Ammon's horn (tissue), 1 donor: ENCODE results near the gene TMEM200C.

ENCODE experiments used
- DNase-seq: peaks from one replicate; pipeline ENCODE4 v3.0.0-alpha.2; 2016; ENCODE audit warnings: low spot score

TMEM200C gene

DNA sequence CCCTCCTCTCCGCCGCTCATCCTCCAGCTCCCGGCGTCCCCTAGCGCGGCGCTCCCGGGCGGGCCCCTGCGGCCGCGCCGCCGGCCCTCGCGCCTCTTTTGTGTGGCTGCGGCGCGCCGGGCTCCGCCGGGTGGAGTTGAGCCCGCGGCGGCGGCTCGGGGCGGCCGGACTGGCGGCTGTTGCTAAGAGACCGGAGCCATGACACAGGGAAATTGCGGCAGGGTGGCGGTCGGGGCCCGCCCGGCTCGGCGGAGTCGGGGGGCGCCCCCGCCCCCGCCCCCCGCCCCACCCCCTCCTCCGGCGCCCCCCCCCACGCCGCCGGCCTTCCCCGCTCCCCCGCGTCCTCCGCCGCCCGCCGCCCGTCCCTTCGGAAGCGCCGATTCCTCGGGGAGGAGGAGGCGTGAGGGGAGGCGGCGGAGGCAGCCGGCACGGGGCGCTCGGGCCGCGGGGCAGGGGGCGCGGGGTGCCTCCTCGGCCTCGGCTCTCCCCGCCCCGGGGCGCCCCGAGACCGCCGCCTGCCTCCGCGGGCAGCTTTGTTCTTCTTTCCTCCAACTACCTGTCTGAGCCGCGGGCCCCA is at the start of gene TMEM200C:
TSS of gene TMEM200C (minus strand) at position 224 of the 577 bp plus-strand sequence. CDS start 3,459 bp downstream, outside the sequence.
- DNase-seq, result no peak

DNA sequence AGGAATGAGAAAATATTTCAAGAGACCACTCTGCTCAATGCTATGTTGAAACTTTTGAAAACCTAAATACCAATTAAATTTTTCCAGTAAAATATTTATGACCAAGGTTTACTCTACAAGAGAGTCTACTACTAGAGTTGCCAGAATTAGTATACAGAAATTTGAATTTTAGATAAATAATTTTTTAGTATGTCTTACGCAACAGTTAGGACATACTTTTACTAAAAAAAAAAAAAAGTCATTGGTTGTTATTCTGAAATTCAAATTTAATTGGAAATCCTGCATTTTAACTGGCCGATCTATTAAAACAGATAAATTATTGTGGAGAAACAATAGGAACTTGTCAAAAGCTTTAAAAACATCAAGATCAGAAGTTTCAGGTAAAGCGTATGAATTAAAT is 49.1 kb upstream of the TMEM200C start:
- DNase-seq, result no peak

DNA sequence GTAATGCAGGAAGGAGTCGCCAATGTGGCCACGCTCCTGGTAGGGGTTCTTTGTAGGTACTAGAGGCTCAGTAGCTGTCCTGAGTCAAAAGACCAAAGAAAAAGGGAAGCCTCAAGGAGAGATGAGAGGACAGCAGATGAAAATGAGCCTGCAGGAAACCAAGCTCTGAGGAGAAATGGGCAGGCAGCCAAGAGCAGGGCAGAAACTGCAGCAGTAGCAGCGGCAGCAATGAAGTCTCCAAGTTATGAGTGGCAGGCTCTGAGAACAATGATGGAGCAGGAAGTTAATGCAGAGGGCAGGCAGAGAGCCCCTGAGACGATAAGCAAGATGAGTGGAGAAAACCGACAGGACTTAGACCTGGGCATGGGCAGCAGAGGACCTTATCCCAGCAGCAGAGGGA is 48.2 kb upstream of the TMEM200C start:
- peak; percentile 36 for DNase-seq

DNA sequence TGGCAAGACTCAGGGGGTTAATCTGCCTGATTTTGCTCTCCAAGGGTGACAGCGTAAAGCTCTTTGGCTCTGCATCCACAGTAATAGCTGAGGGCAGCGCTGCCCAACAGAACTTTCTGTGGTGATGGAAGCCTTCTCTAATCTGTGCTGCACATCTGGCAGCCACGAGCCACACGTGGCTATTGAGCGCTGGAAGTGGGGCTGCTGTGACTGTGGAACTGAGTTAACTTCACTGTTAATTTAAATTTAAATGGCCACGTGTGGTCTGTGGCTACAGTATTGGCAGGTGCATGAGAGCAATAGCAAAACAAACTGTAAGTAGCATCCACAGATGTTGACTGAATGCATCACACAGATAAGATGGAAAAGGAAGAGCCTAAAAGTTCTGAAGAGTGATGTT is 47.3 kb upstream of the TMEM200C start:
- no peak for DNase-seq

DNA sequence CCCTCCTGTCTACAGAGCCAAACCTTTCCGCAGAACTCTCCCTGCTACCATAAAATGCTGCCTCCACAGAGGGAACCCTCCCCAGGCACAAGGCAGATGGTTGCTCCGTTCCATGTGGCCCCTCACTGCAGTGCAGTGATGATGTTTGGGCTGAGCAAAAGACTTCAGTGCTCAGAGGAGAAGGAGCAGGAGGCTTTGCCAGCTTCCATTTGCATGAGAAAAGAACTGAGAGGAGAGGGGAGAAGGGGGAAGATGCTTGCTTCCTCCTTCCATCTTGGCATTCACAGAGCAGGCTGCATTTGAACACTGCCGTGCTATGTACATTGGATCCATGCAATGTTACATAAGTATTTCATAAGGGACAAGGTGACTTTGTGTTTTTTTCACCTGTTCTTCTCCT is 46.6 kb upstream of the TMEM200C start:
- DNase-seq, result peak; percentile 13

DNA sequence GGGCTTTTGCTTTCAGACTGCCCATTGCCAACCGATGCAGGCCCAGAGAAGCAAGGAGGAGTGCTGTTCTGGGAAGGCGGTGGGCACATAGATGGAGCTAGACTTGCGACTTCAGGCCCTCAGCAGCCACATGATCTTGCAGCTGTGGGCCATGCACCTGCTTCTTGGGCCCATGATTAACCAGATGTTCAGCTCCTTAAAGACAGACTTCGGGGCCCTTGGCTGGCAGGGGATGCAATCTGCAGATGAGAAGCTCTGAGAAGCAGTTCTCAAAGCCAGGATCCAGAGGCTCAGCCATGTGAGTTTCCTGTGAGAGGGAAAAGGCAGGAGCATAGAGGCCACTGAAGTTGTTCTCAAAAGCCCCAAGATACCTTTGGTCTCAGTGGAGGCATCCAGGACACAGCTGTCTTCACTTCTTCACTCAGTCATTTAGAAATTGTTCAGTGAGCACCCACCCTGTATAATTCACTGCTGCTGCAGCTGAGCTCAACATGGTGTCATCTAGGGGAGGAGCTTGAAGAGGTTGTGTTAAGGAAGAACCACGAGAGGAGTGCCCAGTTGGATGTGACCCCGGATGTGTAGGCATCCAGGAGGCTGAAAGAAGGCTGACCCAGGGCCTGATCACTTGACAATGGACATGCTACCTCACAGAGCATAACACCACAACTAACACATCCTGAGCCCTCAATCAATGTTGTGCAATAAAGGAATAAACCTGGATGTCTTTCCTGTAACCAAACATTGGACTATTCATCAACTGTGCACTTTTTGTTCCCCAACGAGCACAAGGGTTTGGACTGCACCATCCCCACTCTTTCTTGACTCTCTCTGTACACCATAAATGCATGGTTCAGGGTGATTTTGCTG is 44.7 kb upstream of the TMEM200C start:
- no peak for DNase-seq

DNA sequence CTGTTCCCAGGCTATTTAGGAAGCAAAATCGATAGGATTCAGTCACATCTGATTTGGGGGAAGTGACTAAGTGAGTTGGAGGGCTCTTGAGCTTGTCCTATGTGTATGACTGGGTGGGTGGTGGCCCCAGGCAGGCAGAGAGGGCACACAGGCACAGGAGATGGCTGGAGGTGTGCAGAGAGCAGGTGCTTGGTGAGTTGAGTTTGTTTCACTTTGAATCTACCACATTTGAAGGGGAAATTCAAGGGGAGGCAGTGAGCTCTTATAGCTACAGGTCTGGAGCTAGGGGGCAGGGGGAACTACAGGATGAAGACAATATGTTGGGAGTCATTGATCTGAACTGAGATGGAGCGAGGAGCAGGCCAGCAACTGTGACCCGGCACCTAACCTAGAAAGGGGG is 42.5 kb upstream of the TMEM200C start:
- DNase-seq, result no peak

DNA sequence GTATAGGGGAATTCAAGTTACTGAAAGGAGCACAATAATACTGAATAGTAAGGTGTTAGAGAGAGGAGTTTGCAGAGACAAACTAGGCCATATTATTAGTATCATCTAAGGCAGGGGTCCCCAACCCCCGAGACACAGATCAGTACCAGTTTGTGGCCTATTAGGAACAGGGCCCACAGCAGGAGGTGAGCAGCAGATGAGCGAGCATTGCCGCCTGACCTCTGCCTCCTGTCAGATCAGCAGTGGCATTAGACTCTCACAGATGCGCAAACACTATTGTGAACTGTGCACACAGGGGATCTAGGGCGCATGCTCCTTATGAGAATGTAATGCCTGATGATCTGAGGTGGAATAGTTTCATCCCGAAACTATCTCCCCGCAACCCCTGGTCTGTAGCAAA is 41.8 kb upstream of the TMEM200C start:
- DNase-seq, result no peak

DNA sequence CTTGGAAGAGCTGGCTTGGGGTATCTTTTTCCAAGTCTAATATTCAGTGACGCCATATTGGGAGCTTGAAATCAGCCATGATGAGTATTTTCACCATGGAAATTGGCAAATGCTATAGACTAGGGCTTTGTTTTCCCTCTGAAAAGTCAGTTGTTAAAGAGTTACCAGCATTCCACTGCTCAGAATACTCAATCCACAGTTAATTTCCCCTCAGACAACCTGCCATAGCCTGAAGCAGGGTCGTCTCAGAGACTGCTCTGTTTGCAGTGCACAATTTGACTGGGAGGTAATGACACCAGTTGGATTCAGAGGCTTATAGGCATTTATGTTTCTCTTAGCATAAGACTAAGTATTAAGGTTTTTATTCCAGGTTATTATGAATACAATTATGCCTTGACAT is 35.5 kb upstream of the TMEM200C start:
- no peak for DNase-seq

DNA sequence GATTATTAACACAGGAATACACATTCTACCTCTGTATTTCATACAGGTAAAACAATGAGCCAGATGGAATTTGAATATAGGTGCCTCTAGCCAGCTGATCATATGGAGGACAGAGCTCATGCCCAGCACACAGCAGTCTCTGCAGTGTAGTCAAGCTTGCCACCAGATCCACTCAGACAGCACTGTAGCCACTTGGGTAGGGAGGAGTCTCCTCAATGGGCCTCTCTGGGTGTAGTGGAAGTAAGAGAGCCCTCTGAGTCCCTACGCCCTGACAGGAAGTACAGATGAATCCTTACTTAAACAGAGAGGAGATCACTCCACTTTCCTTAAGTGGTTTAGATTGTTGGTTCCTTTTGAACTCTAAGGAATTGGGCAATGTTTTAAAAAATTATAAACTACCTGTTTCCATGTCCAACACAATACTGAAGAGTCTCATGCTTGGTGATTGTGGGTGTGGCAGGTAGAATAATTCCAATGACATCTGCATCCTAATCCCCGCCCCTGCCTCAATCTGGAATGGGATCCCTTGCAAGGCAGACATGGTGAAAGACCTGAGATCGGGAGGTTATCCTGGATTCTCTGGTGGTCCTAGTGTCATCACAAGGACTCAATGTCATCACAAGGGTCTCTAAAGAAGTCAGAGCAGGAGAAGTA is 23.0 kb upstream of the TMEM200C start:
- no peak for DNase-seq

DNA sequence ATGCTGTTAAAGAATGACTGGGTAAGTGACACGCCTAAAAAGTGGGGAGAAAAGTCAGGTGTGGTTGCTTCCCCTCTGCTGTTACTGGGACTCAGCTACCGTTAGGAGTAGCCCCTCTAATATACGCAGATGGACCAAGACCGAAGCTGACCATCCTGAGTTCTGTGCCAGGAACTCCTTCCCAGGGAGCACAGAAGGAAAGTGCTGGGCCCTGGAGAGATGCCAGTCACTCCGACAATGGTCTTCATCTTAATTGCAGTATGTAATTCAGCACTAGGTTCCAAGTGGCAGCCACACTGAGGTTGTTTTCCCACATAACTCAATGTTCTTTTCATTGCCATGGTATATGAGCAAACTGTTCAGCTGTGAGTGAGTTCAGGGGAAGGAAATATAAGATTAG is 19.6 kb upstream of the TMEM200C start:
- no peak for DNase-seq

DNA sequence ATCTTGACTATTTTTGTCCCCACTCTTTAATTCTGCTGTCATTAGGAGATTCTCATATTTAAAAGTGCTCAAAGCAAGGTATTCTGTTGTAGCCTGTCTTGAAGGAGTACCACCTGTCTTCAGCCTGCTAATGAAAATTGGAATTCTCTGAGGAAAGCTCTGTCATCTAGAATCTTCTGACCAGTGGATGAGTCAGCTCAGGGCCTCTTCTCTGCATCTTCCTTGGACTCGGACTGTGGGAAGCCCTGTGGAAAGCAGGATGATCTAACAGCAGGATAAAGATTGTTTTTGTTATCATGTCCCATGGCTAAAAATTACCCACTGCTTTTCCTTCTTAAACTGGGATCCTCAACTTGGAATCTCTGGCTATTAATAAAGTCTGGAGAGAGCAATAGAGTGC is 18.7 kb upstream of the TMEM200C start:
- no peak for DNase-seq

DNA sequence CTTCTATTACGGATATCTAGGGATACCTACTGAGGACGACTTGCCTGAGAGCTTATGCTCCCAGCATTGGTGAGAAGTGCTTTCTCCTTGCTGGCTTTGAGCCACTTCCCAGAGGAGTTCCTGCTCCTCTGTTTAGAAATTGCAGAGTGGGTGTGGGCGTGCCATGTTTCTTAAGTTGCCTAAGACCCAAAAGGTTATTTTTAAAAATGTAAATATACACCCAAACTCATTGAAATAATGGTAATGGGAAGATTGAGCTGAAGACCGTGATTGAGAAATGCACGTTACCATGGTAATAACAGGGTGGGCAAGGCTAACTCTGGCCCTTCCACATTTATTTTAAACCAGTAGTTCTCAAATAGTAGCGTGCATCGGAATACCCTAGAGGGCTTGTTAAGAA is 17.2 kb upstream of the TMEM200C start:
- no peak for DNase-seq

DNA sequence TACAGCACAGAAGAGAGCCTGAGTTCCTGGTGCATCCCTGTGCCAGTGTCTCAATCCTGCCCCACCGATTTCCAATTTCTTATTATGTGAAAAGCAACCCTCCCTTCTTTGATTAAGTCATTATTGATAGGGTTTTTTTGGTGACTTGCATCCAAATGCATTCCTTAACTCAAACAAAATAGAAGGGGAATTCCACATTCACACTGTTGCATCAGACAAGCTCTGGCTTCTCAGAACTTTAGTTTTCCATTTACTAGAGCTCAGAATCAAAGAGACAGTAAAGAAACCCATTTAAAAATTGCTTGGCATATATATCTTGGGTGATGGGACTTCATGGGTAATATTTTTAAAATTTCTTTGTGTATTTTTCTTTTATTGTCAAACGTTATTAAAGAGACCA is 13.8 kb upstream of the TMEM200C start:
- DNase-seq, result no peak

DNA sequence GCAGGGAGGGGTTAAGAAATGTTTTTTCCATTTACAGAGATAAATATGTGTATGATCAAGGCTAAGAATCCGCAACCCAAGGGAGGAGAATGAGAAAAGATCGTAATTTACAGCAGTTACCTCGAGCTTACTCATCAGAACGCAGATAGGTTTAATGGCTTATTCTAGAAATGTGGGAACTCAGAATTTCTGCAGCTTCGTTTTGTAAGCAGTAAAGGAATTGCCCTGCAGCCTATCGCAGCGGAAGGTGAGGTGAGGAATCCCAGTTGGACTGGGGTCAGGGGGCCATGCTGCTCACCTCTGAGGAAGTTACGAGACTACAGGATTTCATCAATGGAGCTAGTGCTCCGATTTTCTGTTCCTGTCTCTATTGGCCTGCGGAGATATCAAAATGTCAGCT is 8.1 kb upstream of the TMEM200C start:
- no peak for DNase-seq

DNA sequence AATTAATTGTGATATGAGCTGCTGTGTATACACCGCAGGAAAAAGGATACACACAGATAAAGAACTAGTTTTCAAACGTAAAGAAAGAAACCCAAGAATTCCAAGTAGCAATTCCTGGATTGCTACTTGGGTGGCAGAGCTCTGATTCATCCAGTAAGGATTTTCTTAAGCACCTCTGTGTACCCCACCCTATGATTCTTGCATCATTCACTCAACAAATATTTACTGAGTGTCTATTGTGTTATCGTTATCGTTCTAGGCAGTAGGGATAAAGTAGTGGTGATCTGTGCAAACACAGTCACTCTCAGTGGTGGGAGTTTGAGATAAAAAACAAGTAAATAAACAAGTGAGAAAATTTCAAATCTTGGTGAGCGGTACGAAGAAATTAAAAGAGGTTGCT is 4.9 kb upstream of the TMEM200C start:
- DNase-seq, result no peak

DNA sequence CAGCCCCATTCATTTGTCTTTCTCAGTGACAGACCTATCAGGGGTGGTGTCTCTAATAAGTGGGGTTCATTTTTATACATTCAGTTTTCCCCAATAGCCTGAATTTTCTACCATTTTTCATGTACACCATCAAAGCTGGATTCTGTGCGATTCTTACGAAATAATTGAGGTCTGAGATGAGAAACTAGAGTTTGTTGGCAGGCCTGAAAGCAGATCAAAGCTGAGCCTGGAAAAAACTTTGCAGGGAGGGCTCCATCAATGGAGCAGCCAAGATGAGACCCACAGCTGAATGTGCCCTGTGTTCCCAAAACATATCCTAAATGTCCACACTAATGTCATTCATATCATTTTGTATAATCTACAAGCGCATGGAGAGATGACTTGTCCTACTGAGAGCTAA is 4.5 kb upstream of the TMEM200C start:
- DNase-seq, result no peak

DNA sequence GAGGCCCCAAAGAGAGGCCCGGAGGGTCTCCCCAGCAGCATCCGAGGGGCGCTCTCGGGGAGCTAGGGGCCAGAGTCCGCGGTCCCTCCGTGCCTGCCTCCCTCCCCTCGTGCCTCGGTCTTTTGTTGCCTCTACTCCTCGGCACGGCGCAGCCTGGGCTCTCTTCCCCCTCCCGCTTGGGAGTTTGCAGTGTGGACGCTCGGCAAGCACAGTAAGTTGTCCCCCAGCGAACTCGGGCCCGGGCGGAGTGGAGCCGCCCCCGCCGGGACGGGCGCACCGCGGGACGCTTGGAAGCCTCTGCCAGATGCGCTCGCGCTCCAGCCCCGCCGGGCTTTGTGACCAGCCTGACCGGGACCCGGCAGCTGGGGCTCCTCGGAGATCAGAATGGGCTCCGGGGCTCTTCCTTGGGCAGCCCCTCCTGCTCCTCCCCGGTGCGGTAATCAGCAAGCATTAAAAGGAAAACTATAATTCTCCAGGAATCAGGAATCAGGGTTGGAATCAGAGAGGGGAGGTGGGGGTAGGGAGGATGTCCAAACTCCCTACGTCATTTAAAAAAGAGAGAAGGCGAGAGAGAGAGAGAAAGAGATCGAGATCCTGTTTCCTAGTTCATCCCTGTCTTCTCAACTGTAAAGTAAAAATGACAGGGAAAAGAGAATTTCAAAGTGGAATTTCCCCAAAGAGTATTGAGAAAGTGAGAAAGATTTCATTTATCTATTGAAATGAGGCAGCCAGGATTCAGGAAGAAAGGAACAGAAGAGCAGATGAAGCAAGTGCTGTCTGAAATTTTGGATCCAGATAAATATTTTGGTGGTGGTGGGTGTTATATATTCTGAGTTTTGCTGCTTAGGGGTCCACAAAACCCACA is 786 bp upstream of the TMEM200C start:
- DNase-seq, result peak; percentile 26

DNA sequence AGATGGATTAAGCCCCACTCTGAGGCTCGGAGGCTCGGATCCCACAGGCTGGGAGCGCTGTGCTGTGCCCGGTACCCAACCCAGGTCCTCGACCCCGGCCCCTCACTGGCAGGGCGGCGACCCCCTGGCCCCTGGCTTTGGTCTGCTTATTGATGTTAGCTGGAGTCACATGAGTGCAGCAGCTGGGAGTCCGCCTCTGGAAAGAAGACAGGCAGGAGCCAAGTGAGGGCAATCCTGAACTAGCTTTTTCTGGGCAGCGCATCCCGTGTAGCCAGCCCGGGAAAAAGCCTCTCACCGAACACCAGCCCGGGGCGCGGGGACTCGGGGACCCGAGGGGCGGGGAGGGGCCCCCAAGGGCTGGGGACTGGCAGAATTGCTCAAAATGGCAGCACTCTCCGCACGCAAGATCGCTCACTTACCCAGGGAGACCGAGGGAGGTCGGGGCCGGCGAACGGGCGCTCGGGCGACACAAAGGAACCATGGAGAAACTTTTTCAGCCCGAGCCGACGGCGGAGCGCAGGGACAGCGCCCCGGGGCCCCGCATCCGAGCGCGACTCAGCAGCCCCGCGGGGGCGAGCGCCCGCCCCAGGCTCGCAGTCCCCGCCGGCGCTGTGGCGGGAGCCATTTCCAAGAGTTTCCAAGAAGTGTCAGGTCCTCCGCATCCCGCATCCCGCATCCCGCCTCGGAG is 567 bp downstream of the TMEM200C start:
- no peak for DNase-seq

DNA sequence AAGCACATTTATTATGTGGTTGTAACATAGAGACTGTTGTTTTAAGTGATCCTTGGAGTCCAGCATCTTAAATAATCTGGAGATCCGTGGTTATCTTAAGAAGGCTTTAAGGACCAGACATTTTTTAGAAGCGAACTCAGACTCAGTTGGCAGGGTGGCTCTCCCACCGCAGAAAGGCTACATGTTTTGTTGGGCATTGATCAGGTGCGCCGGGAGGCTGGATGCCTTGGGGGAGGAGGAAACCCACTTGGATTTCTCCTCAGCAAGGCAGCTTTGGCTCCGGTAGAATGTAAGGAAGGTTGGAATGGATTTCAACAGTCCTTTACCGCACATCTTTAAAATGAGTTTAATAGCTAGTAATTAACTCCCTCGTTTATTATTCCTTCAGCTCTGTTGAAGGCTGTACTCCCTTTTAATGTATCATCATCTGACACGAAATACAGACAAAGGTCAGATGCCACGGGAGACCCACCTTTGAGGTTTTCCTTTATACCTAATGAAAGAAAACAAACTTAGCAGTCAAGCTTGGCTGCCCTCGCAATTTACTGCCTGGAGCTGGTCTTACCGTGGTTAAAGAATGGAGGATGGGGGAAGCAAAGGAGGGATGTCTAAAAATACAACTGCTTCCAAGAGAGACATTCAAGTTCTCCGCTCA is 1.2 kb downstream of the TMEM200C start:
- DNase-seq, result no peak

DNA sequence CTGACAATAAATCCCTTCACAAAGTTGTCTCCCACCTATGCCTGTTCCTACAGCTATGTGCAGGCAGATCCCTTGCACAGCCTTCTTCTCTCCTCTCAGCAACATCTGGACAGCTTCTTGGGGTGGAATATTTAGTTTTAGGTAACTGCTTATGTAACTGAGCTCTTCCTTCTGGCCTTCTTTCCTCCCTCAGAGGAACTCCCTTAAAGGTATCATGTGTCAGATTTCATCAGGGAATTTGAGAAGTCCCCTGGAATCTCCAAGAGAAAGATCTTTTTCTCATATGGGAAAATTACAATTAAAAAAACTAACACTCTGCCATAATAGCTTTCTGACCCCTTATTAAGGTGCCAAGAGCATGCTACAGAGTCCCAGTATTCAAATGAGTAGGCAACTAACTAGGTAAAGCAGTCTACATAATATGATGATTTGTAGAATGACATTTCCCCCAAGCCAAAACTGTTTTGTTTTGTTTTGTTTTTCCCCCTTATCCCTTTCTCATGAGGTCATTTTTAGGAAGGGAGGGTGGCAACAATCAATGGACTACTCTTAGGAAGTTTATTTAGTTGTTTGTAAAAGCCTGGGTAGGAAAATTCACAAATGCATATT is 2.4 kb downstream of the TMEM200C start:
- no peak for DNase-seq
